SK-N-SH treated with all-trans-retinoic acid at 6 μM for 48 hours (cell line): Measurements from ENCODE around the gene REV3L.

Experiments
- ESRRG ChIP-seq: fragments of 250-450 bp; sonication (Bioruptor Pico); IDR thresholded peaks from 2 replicates; pipeline ENCODE4 v1.6.1; 2021; ENCODE audit warnings: mild to moderate bottlenecking
- RARB ChIP-seq: fragments of 250-450 bp; sonication (Bioruptor Pico); IDR thresholded peaks from 2 replicates; pipeline ENCODE4 v1.8.0; 2021; ENCODE audit warnings: mild to moderate bottlenecking, moderate library complexity
- TOX ChIP-seq: fragments of 250-450 bp; sonication (Bioruptor Pico); IDR thresholded peaks from 2 replicates; pipeline ENCODE4 v1.8.0; 2021; ENCODE audit warnings: mild to moderate bottlenecking, moderate library complexity, borderline replicate concordance
- ZFP3 ChIP-seq: fragments of 250-450 bp; sonication (Bioruptor Pico); IDR thresholded peaks from 2 replicates; pipeline ENCODE4 v1.5.0; 2020; ENCODE audit warnings: mild to moderate bottlenecking, moderate library complexity
- ZNF565 ChIP-seq: fragments of 450-650 bp; formaldehyde crosslinking; conservative IDR thresholded peaks from 2 replicates; pipeline ENCODE4 v1.5.0; 2020; ENCODE audit warnings: low read depth, mild to moderate bottlenecking, moderate library complexity
- TF ChIP-seq, protein P1 (sequence below): fragments of 250-450 bp; sonication (Bioruptor Pico); IDR thresholded peaks from 2 replicates; pipeline ENCODE4 v1.8.0; 2020; ENCODE audit warnings: mild to moderate bottlenecking, moderate library complexity, borderline replicate concordance

DNA sequence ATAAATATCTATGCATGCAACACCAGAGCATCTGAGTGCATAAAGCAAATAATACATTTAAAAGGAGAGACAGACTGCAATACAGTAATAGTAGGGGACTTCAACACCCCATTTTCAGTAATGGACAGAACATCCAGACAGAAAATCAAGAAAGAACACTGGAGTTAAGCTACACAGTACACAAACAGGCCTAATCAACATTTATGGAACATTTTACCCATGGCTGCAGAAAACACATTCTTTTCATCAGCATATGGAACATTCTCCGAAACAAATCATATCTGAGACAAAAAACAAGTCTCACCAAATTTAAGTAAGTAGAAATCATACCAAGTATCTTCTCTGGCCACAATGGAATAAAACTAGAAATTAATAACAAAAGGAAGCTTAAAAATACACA, 50.5 kb downstream of the REV3L start:
- TF ChIP-seq ZFP3 = no peak
- TF ChIP-seq, protein P1, sequence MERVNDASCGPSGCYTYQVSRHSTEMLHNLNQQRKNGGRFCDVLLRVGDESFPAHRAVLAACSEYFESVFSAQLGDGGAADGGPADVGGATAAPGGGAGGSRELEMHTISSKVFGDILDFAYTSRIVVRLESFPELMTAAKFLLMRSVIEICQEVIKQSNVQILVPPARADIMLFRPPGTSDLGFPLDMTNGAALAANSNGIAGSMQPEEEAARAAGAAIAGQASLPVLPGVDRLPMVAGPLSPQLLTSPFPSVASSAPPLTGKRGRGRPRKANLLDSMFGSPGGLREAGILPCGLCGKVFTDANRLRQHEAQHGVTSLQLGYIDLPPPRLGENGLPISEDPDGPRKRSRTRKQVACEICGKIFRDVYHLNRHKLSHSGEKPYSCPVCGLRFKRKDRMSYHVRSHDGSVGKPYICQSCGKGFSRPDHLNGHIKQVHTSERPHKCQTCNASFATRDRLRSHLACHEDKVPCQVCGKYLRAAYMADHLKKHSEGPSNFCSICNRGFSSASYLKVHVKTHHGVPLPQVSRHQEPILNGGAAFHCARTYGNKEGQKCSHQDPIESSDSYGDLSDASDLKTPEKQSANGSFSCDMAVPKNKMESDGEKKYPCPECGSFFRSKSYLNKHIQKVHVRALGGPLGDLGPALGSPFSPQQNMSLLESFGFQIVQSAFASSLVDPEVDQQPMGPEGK (CRISPR knock-in tag) = no peak
- no peak for TF ChIP-seq ESRRG (CRISPR knock-in tag)
- TF ChIP-seq ZNF565 (CRISPR knock-in tag) = no peak
- no peak for TF ChIP-seq RARB (CRISPR knock-in tag)
- no peak for TF ChIP-seq TOX (CRISPR knock-in tag)
